T-helper 2 cell treated with Interferon-gamma antibody and Interleukin-4, amounts not matched to agents 5 μg/mL and 100 μg/mL, for 36 hours (primary cell): ENCODE measurements around the gene FAM186B.

Experiments used
- DNase-seq: peaks from one replicate; pipeline ENCODE4 v3.0.0; 2021; ENCODE audit warnings: low spot score
- H3K27ac Mint-ChIP-seq: one replicate; pipeline ENCODE4 v1.8.0; 2021; ENCODE audit warnings: mild to moderate bottlenecking, mixed read lengths
- H3K27me3 Mint-ChIP-seq: one replicate; pipeline ENCODE4 v1.8.0; 2021; ENCODE audit warnings: low read depth, mixed read lengths
- H3K36me3 Mint-ChIP-seq: one replicate; pipeline ENCODE4 v1.8.0; 2021; ENCODE audit warnings: low read depth, mixed read lengths
- H3K4me1 Mint-ChIP-seq: one replicate; pipeline ENCODE4 v1.8.0; 2021; ENCODE audit warnings: low read depth, mixed read lengths
- H3K4me3 Mint-ChIP-seq: one replicate; pipeline ENCODE4 v1.8.0; 2022; ENCODE audit warnings: mild to moderate bottlenecking, moderate library complexity, mixed read lengths
- H3K9me3 Mint-ChIP-seq: one replicate; pipeline ENCODE4 v1.8.0; 2021; ENCODE audit warnings: mixed read lengths

The FAM186B gene

DNA sequence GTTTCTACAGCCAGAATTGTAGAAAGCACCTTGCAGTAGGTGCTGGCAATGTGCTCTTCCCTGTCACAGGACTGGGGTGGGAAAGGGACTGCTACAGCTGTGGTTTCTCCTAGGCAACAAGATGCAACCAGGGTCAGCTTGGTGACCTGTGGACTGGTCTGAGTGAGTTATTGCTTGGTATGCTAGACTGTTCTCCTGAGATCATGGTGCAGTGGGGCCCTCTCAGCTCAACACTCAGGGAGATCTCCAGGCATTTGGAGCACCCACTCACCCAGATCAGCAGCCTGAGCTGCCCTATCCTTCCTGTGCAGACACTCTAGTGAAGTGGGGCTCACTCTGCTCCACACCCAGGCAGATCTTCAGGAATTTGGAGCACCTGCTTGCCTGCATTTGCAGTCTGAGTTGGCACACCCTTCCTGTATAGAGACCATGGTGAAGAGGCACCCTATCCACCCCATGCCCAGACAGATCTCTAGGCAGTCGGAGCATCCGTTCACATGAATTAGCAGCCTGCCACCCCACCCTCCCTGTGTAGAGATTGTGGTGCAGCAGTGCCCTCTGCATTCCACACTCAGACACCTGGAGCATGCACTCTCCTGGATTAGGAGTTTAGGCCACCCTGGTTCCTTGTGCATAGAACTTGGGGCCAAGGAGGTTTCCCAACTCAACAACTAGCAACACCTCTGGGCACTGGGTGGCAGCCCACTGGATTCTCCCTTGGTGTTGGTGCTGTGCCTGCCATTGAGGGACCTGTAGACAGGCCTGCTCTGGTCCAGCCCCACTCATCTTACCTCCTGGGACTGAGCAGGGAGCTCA is 3.8 kb upstream of the FAM186B start:
- H3K4me1 Mint-ChIP-seq, result peaks cover 5% of the 10 kb centered on the region
- no peak for DNase-seq

DNA sequence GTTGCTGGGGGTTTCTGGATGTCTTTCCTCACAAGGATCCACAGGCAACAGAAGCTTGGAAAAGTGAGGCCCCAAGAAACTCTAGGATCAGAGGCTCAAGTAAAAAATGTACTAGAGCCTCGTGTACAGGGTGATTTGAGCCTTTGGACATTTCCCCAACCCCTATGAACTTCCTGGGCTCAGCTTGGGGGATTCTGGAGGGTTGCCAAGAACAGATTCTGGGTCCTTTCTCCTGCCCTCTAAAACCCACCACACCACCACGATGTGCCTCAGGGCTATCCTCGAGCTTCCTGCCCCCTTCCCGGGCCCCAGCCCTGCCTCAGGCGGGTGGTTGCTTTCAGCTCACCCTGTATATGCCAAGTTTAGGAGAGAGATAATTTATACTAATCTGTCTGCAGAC is 583 bp downstream of the FAM186B start:
- peaks cover 1% of the 10 kb centered on the region for H3K9me3 Mint-ChIP-seq
- H3K4me1 Mint-ChIP-seq, result peaks cover 2% of the 10 kb centered on the region
- no peak overlapping the region for H3K27ac Mint-ChIP-seq
- no peak overlapping the region for H3K4me3 Mint-ChIP-seq
- DNase-seq, result no peak
- no peaks in the 10 kb centered on the region for H3K36me3 Mint-ChIP-seq
- H3K27me3 Mint-ChIP-seq, result peaks cover 3% of the 10 kb centered on the region

More for the DNA sequence above, 3.8 kb upstream of the FAM186B start:
- peaks cover 3% of the 10 kb centered on the region for H3K36me3 Mint-ChIP-seq
- H3K27ac Mint-ChIP-seq, result no peak overlapping the region
- no peak overlapping the region for H3K4me3 Mint-ChIP-seq
- H3K27me3 Mint-ChIP-seq, result peaks cover 6% of the 10 kb centered on the region
- peaks cover 6% of the 10 kb centered on the region for H3K9me3 Mint-ChIP-seq

DNA sequence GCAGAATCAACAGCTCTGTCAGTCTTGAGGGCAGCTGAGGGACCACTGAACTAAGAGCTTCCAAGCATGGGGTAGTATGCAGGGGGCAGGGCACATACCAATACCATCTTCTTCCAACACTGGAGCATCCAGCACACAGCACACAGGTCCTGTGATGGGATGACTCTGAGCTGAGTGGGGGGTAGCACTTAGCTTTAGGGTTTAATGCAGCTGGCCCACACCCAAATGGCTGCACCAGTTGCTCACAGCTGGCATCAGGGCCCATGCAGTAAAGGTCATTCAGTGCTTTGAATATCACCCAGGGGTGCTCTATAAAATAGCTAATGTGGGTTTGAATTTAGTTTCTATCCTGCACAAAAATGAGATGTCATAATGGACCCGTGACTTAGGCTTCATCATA is 1.7 kb downstream of the FAM186B start:
- Mint-ChIP-seq H3K36me3 (no peaks in the 10 kb centered on the region), H3K4me3 (no peak overlapping the region), H3K27me3 (peaks cover 3% of the 10 kb centered on the region), H3K9me3 (no peaks in the 10 kb centered on the region), H3K4me1 (peaks cover 2% of the 10 kb centered on the region), H3K27ac (no peak overlapping the region)
- no peak for DNase-seq

DNA sequence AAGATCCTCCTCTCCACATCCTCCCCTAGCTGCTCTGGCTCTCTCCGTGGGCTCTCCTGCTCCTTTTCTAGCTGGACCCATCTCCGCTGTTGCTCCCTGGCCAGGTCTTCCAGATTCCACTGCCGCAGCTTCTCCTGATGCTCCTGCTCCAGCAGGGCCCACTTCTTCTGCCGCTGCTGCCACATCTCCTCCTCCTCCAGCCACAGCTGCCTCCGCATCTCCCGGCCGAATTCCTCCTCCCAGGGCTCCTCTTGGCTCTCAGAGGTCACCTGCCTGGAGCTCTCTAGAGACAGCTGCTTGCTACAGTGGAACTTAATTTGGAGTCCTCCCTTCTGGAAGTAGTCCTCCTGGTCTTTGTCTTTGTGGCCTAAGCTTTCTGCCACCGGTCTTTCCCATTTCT is 5.5 kb downstream of the FAM186B start:
- H3K36me3 Mint-ChIP-seq, result no peaks in the 10 kb centered on the region
- no peak overlapping the region for H3K27ac Mint-ChIP-seq
- no peak for DNase-seq
- no peak overlapping the region for H3K4me3 Mint-ChIP-seq
- H3K9me3 Mint-ChIP-seq, result no peaks in the 10 kb centered on the region
- no peaks in the 10 kb centered on the region for H3K27me3 Mint-ChIP-seq
- H3K4me1 Mint-ChIP-seq, result peaks cover 1% of the 10 kb centered on the region

DNA sequence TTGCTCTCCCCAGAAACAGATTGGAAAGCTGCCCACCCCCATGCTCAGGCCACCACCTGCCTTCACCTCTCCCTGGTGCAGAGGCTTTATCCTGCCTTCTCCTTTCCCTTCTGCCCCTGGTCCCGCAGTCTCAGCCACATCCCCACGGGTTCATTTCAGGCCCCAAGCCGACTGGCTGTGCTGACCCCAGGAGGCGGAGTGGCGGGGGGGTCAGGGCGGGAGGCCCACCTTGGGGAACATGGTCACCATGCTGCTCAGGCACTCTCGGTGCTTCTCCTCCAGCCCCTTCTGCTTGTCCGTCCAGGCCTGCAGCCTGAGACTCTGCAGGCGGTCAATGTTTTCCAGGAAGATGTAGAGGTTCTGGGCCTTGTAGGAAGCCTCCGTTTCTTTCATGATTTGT is 6.9 kb downstream of the FAM186B start:
- no peak for DNase-seq
- Mint-ChIP-seq H3K4me3 (no peak overlapping the region), H3K27ac (no peak overlapping the region), H3K9me3 (no peaks in the 10 kb centered on the region), H3K4me1 (no peaks in the 10 kb centered on the region), H3K27me3 (no peaks in the 10 kb centered on the region), H3K36me3 (no peaks in the 10 kb centered on the region)

DNA sequence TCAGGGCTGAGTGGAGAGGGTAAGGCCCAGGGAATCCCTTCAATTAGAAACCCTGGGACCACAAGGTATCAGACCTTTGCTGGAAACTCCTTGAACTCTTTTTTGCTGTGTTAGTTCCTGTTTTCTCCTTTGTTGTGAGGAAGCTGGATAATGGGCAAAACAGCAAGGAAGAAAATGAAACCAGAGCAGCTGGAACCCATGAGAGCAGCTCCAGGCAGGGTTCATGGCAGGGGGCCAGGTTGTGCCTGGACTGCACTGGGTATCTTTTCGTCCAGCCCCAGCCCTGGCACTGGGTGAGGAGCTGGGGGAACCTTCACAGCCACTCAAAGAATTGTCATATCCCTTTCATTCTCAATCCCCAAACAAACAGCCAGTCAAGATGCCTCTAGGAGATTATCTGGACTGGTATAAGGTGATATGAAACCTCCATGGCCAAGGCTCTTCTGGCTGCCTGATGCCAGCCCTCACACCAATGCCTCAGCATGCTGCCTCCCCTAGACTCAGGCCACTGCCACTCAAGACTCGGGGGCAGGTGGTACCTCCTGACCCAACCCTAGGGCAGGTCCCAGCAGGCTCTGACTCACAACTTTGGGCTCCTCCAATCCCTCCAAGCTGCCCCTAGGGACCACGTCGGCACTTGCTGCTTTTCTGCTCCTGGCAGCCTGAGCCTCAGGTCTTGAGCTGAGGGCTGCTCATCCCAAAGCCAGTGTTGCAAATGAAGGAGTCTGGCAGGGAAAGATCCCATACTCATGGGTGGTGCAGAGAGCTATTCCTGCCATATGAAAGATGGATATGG is 16.5 kb downstream of the FAM186B start:
- Mint-ChIP-seq H3K27ac (no peak overlapping the region), H3K4me3 (no peak overlapping the region), H3K4me1 (no peaks in the 10 kb centered on the region), H3K9me3 (no peaks in the 10 kb centered on the region), H3K36me3 (peaks cover 9% of the 10 kb centered on the region), H3K27me3 (no peaks in the 10 kb centered on the region)
- no peak for DNase-seq

DNA sequence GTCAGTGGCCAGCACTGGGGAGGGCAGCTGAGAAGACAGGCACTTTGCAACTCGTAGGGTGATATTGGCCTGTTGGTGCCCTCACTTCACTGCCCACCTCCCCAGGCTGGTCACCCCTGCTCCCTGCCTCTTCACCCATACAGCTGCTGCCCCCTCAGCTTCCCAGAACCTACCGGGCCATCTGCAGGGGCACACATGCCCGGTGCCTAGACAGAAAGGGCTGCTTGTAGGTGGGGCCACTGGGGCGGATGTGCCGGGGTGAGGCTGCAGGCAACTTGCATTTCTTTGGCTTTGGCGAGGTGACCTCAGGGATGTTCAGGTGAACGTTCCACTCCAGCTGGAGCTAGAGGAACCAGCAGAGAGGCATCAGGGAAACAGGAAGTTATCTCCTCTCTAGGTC is 17.2 kb downstream of the FAM186B start:
- Mint-ChIP-seq H3K4me3 (no peak overlapping the region), H3K36me3 (peaks cover 9% of the 10 kb centered on the region), H3K27ac (no peak overlapping the region), H3K27me3 (no peaks in the 10 kb centered on the region), H3K9me3 (no peaks in the 10 kb centered on the region), H3K4me1 (no peaks in the 10 kb centered on the region)
- DNase-seq, result no peak

DNA sequence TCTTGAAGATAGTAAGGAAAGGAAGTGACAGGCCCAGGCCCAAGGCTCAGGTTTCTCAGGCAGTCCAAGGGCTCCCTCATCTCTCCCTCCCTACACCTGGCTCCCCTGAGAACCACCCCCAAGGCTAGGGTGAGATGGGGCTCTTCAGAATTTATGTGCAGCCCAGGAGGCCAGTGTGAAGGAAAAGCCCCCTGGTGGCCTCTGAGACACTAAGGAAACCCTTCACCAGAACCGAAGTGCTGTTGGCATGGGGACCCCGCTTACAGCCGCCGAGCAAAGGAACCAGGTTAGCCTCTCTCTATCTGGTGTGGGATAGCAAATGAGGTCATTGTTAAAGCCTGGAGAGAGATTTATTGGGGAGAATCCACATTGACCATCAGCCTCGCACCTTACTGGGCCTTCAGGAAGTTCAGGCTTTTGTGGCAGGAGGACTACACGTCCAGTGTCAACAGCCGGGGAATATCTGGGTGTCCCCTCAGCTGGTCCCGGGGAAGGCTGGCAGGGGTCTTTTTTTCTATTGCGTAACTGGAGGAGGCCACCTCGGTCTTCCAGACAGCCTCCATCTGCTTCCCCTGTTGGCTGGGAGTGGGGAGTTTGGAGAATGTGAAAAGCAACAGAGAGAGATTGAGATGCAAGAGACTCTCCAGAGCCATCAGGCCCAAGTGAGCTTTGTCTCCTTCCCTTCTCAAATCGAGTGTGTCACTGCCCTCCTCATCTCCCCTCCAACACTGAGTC is 18.1 kb downstream of the FAM186B start:
- no peaks in the 10 kb centered on the region for H3K4me1 Mint-ChIP-seq
- no peaks in the 10 kb centered on the region for H3K27me3 Mint-ChIP-seq
- H3K27ac Mint-ChIP-seq, result no peak overlapping the region
- H3K36me3 Mint-ChIP-seq, result peaks cover 9% of the 10 kb centered on the region
- no peak overlapping the region for H3K4me3 Mint-ChIP-seq
- no peaks in the 10 kb centered on the region for H3K9me3 Mint-ChIP-seq
- no peak for DNase-seq

DNA sequence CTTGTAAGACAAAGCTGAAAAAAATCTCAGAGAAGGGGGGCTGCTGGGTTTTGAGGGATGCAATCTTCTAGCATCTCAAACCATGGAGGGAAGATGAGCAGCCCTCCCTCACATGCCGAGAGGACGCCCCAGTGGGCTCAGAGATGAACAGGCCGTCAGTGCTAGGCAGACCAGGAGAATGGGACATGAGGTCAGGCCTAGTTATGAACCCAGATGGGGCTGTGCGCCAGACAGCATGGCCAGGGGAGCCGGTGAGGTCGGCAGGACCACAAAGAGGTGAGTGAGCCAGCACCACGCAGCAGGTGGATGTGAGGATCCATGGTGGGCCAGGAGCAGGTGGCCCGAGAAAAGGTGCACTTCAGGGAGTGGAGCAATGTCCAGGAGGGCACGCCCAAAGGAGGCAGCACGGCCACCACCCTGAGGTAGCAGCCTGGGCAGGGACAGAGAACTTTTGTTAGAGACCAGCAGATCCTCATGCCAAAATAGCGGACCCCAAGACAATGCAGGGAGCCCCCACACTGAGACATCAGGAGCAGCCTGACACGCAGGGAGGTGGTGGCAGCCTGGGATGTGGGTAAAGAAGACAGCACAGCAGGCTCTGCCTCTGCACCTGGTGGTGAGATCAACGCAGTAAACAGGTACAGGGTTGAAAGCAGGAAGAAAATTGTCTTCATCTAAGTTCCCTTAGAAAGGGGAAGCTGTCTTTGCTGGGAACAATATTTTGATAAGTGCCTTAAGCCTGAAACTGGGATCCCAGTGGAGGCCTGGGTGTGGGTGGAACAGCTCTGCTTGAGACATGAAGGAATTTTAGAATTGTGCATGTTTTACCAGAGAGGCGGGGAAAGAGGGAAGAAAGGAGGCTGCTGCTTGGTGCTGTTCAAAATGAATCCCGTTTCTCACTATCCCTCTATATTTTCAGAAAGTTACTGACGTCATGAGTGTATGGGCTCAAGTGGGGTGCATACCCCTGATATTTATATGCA is 19.7 kb downstream of the FAM186B start:
- Mint-ChIP-seq H3K36me3 (peaks cover 3% of the 10 kb centered on the region), H3K9me3 (no peaks in the 10 kb centered on the region), H3K27me3 (no peaks in the 10 kb centered on the region), H3K4me3 (no peak overlapping the region), H3K4me1 (peaks cover 7% of the 10 kb centered on the region), H3K27ac (no peak overlapping the region)
- DNase-seq, result no peak

DNA sequence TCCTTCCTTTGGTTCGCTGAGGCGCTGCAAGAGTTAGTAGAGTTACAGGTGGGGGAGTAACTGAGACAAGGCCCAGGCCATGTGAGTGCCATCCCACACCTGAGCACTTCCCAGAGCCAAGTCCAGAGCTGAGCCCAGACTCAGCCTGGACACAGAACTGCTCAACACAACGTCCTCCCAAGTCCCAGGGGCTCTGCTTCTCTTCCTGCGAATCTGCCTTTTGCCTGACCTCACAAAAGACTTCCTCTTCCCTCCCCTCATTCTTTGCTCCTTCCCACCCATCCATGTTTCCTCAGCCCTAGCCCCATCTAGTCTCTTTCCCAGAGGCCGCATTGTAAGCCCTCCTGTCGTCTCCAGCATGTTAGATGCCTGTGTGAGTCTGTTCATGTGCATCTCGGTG is 20.8 kb downstream of the FAM186B start:
- Mint-ChIP-seq H3K27me3 (no peaks in the 10 kb centered on the region), H3K4me3 (no peak overlapping the region), H3K9me3 (no peaks in the 10 kb centered on the region), H3K4me1 (peaks cover 14% of the 10 kb centered on the region), H3K36me3 (no peaks in the 10 kb centered on the region), H3K27ac (no peak overlapping the region)
- DNase-seq, result no peak

DNA sequence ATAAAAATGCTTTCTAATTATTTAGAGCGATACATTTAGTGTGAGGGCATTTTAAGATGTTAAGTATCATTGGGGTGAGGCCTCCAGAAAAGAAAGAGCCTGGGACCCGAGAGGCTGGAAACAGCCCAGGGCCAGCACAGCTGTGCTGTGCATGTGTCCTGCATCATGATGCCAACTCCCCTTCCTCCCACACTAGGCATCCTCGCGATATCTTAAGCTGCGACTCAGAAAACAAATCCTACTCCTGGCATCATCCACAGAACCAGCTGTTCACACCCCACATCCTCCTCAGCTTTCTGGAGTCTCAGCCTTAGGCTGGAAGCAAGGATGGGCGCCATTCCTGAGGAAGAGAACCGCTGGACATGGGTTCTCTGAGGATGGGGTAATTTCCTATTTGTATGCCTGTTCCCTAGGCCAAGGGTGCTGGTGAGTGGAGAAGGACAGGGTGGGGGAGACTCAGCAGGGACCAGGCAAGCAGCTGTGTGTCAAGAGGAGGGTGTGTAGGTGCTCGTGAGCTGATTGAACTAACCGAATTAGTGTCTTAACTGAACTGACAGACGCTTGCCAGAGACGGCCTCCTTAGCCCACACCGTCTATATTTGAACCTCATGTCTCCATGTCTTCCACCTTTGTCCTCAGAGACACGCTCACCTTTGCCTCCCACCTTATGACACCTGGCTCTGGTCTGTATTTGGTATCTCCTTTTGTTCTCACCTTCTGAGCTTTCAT is 21.9 kb downstream of the FAM186B start:
- Mint-ChIP-seq H3K4me3 (no peak overlapping the region), H3K27ac (no peak overlapping the region), H3K27me3 (no peaks in the 10 kb centered on the region), H3K9me3 (no peaks in the 10 kb centered on the region), H3K36me3 (no peaks in the 10 kb centered on the region), H3K4me1 (peaks cover 14% of the 10 kb centered on the region)
- DNase-seq, result no peak

DNA sequence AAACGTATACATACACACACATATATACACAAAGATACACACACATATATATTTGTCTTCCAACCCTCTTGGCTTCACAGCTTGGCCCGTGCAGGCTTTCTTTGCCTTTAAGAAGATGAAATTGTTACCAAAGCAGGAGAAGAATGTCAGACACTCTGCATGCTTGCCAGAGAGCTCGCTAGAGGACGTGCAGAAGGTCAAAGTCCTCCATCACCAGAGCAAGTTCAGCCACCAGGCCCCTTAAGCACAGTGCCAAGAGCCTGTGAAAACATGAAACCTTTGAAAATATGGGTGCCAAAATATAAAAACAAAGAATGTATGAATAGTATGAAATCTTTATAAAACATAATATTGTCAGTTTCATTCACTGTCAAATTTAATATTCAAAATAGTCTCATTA is 22.6 kb downstream of the FAM186B start:
- H3K9me3 Mint-ChIP-seq, result no peaks in the 10 kb centered on the region
- no peaks in the 10 kb centered on the region for H3K36me3 Mint-ChIP-seq
- no peak overlapping the region for H3K27ac Mint-ChIP-seq
- no peak overlapping the region for H3K4me3 Mint-ChIP-seq
- H3K4me1 Mint-ChIP-seq, result peaks cover 14% of the 10 kb centered on the region
- no peaks in the 10 kb centered on the region for H3K27me3 Mint-ChIP-seq
- no peak for DNase-seq

DNA sequence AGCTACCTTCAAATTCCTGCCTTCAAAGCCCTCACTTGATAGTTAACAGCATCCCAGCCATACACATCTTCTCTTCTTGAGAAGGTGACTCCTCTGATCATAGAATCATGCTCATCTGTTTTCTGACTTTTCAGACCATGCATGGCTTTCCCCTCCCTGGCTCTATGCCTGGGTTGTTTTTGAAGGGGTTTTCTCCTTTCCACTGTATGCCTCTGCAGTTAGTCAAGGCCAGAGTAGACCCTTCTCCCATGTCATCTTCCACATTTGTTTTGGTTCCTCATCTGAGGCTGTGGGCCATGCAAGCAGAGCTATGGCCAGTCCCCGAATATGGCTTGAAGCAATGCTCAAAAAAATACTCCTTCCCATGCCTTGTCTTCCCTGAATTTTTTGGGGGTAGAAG is 23.2 kb downstream of the FAM186B start:
- H3K4me3 Mint-ChIP-seq, result no peak overlapping the region
- H3K36me3 Mint-ChIP-seq, result no peaks in the 10 kb centered on the region
- H3K4me1 Mint-ChIP-seq, result peaks cover 14% of the 10 kb centered on the region

More for the DNA sequence above, 23.2 kb downstream of the FAM186B start:
- H3K27me3 Mint-ChIP-seq, result no peaks in the 10 kb centered on the region
- no peaks in the 10 kb centered on the region for H3K9me3 Mint-ChIP-seq
- DNase-seq, result no peak
- no peak overlapping the region for H3K27ac Mint-ChIP-seq
